Frontal cortex (tissue), 4 donors: ENCODE results near the gene LRFN4. TPM values are rescaled to one million over a fixed set of nuclear protein-coding genes. Genes with fewer than 3 reads are reported as not detected.

ENCODE experiments used
- DNase-seq, 2 donors: peaks; one replicate each; pipeline ENCODE4 v3.0.0; 2012; ENCODE audit warnings: low spot score in 2 of 2
- FAIRE-seq: peaks from 2 replicates; lab custom pipeline; 2012; peaks lifted over from hg19 to GRCh38; lab: Jason Lieb, UNC
- total RNA-seq: library from RNA; depleted of rRNA; stranded (reverse); fragments of >200 nt; gene quantifications from one replicate; pipeline ENCODE4 v1.2.3, GENCODE V29; 2014
- donor health status: control.
- donor health status: control.
- donor health status: control.

LRFN4 gene
- total RNA-seq, 1 donor from 2014 or later = 44.0 TPM

GRCh38 chr11:66855574-66856495 is 1.0 kb upstream of the LRFN4 start:
- DNase-seq (peak; percentile 100), FAIRE-seq (no peak)

- peak in 1 of 2 donors; percentile 67 for DNase-seq
- FAIRE-seq = no peak
Measured at GRCh38 chr11:66857234-66857926, 516 bp downstream of the LRFN4 start.

GRCh38 chr11:66857927-66858185 is 992 bp downstream of the LRFN4 start:
- no peak for FAIRE-seq
- DNase-seq = no peak

- FAIRE-seq (no peak), DNase-seq (no peak)
Measured at GRCh38 chr11:66858186-66858938, 1.5 kb downstream of the LRFN4 start.

- FAIRE-seq = no peak
- peak in 1 of 2 donors; percentile 48 for DNase-seq
Measured at GRCh38 chr11:66858939-66859685, 2.2 kb downstream of the LRFN4 start.

GRCh38 chr11:66859686-66860448 is 3.0 kb downstream of the LRFN4 start:
- no peak for FAIRE-seq
- no peak for DNase-seq

- FAIRE-seq (no peak), DNase-seq (no peak)
Measured at GRCh38 chr11:66860449-66860831, 3.6 kb downstream of the LRFN4 start.

- DNase-seq (no peak), FAIRE-seq (no peak)
Measured at GRCh38 chr11:66861038-66861773, 4.3 kb downstream of the LRFN4 start.

- no peak for DNase-seq
- no peak for FAIRE-seq
Measured at GRCh38 chr11:66861774-66862558, 5.1 kb downstream of the LRFN4 start.

- no peak for FAIRE-seq
Measured at GRCh38 chr11:66862559-66863037, 5.7 kb downstream of the LRFN4 start.

GRCh38 chr11:66863428-66864125 is 6.7 kb downstream of the LRFN4 start:
- no peak for DNase-seq
- no peak for FAIRE-seq

More at GRCh38 chr11:66862559-66863037, 5.7 kb downstream of the LRFN4 start:
- no peak for DNase-seq

- no peak for FAIRE-seq
- no peak for DNase-seq
Measured at GRCh38 chr11:66864172-66864901, 7.5 kb downstream of the LRFN4 start.

- no peak for DNase-seq
Measured at GRCh38 chr11:66864924-66865697, 8.2 kb downstream of the LRFN4 start.

GRCh38 chr11:66866007-66866406 is 9.1 kb downstream of the LRFN4 start:
- no peak for FAIRE-seq

More at GRCh38 chr11:66864924-66865697, 8.2 kb downstream of the LRFN4 start:
- no peak for FAIRE-seq

GRCh38 chr11:66866511-66866986 is 9.7 kb downstream of the LRFN4 start:
- DNase-seq (no peak), FAIRE-seq (no peak)

More at GRCh38 chr11:66866007-66866406, 9.1 kb downstream of the LRFN4 start:
- no peak for DNase-seq
